ENCODE measurements around the gene HOXB5. TPM values are rescaled to one million over a fixed set of nuclear protein-coding genes. Genes with fewer than 3 reads are reported as not detected.

Gene HOXB5
- total and polyA plus RNA-seq, 10 of the 15 experiments (the other 5 are each of a cell fraction or from before 2014, with no cell fraction given): not detected

DNA sequence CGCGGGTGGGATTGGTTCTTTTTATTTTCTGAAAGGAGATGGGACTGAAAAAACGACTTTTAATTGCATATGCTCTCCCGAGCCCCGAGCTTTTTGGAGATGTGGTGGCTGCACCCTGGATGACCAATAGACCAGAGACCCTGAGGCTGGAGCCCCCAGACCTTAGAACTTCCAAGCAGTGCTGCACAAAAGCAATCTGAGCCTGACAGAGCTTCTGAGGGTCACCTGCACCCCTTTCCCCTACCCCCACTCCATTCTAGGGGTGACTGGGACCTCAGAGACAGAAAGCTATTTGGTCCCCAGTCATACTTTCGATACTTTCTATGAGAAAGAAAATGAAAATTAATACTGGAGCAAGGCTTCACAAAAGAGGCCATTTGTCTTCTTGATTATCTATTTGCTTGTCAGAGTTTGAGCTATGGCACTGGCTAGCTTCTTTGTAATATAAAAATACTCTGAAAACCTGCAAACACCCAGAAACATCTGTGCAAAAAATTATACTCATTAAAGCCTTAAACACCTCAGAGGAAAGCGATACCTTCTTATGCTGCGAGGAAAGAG is 19.0 kb downstream of the HOXB5 start:
- no peak overlapping the region for H3K9ac ChIP-seq (ENCODE audit: control insufficient read depth, insufficient read depth, low read length)
- POLR2A ChIA-PET: interaction anchor here (0.9 kb wide), 1 partner anchor 69 kb away, joined by 3 read pairs; no protein-coding TSS in a partner anchor

DNA sequence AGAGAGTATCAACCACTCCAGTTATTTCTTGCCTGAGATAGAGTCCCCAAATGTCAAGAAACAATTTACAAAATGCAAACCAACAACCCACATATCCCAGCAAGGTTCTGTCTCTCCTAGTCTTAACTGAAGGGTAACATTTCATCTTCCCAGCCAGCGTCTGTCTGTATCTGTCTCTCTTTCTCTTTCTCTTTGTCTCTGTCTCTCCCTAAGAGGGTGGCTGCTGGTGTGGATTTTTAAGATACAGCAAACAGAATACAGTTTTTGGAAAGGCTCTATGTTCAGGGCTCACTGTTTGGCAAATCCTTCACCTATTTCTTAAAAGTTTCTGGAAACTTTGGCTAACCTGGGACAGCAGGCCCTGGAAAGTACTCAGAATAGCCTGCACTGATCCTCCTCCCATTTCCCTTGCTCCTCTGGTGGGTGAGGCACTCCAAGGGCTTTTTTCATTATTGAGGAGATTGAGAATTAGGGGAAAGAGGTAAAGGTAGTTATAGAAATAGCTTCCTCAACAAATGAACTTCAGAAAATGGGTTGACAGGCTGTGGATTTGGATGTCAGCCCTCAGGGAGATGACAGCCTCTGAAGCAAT is 21.7 kb downstream of the HOXB5 start:
- H3K4me3 ChIP-seq: no peak overlapping the region
- no peak for ATAC-seq
- CTCF ChIA-PET: no interaction called here
- peaks cover 9% of the 10 kb centered on the region for H3K4me1 ChIP-seq (ENCODE audit: control insufficient read depth, insufficient read depth, low read length)
- POLR2A ChIA-PET: no interaction called here
- no peaks in the 10 kb centered on the region for H3K36me3 ChIP-seq (ENCODE audit: control insufficient read depth in 2 of 2, insufficient read depth in 2 of 2, low read length in 1 of 2)
- H2AFZ ChIP-seq (ENCODE audit: control insufficient read depth, low read depth, low read length): no peak overlapping the region
- H3K79me2 ChIP-seq (ENCODE audit: control insufficient read depth, insufficient read depth, low read length): no peaks in the 10 kb centered on the region
- in situ Hi-C loops (cut with MboI) (no loop called here), intact Hi-C loops (cut with micrococcal nuclease; ENCODE audit: unreplicated experiment) (no loop called here)
- H3K9ac ChIP-seq (ENCODE audit: control insufficient read depth, insufficient read depth, low read length): no peak overlapping the region
- BruUV-seq (replicated peaks): no TSS peak
- H3K4me2 ChIP-seq (ENCODE audit: control insufficient read depth, insufficient read depth): no peak overlapping the region
- SMC1A ChIA-PET (ENCODE audit: uncharacterized antibody, unreplicated experiment): no interaction called here
- no peaks in the 10 kb centered on the region for H4K20me1 ChIP-seq (ENCODE audit: control insufficient read depth, insufficient read depth)
- no peak for TF ChIP-seq TARDBP (IDR thresholded peaks at IDR 0.05; ENCODE audit: borderline replicate concordance)
- H3K27me3 ChIP-seq (replicated peaks in 1 of 2; ENCODE audit: control insufficient read depth in 2 of 2, insufficient read depth in 2 of 2, low read length in 1 of 2): no peaks in the 10 kb centered on the region
- no peak for DNase-seq (ENCODE audit: low read depth, low spot score)
- RAD21 ChIA-PET (ENCODE audit: unreplicated experiment): no interaction called here
- H3K9me3 ChIP-seq (replicated peaks; ENCODE audit: control insufficient read depth, insufficient read depth, low read length): no peaks in the 10 kb centered on the region
- no peak overlapping the region for H3K27ac ChIP-seq (ENCODE audit: control insufficient read depth, insufficient read depth)
- FAIRE-seq: no peak
- 94% methylated on average over 1 of the region's 1 CpG for WGBS (ENCODE audit: insufficient coverage, insufficient replicate concordance, low lambda C conversion rate, missing lambda C conversion rate)

More for the DNA sequence above, 19.0 kb downstream of the HOXB5 start:
- no peak for DNase-seq (ENCODE audit: low read depth, low spot score)
- SMC1A ChIA-PET (ENCODE audit: uncharacterized antibody, unreplicated experiment): interaction anchor here (1.0 to 1.3 kb wide), 6 partner anchors 9 to 140 kb away, joined by 3 to 7 read pairs (median 4); no protein-coding TSS in a partner anchor
- ATAC-seq: no peak
- Histone ChIP-seq H3K27ac (ENCODE audit: control insufficient read depth, insufficient read depth) (no peak overlapping the region), H3K79me2 (ENCODE audit: control insufficient read depth, insufficient read depth, low read length) (peaks cover 7% of the 10 kb centered on the region), H3K4me2 (ENCODE audit: control insufficient read depth, insufficient read depth) (no peak overlapping the region), H3K9me3 (replicated peaks; ENCODE audit: control insufficient read depth, insufficient read depth, low read length) (no peaks in the 10 kb centered on the region), H4K20me1 (ENCODE audit: control insufficient read depth, insufficient read depth) (no peaks in the 10 kb centered on the region), H2AFZ (ENCODE audit: control insufficient read depth, low read depth, low read length) (no peak overlapping the region), H3K36me3 (ENCODE audit: control insufficient read depth in 2 of 2, insufficient read depth in 2 of 2, low read length in 1 of 2) (no peaks in the 10 kb centered on the region), H3K27me3 (replicated peaks in 1 of 2; ENCODE audit: control insufficient read depth in 2 of 2, insufficient read depth in 2 of 2, low read length in 1 of 2) (no peaks in the 10 kb centered on the region), H3K4me3 (no peak overlapping the region), H3K4me1 (ENCODE audit: control insufficient read depth, insufficient read depth, low read length) (peaks cover 13% of the 10 kb centered on the region)
- TF ChIP-seq JUND (IDR thresholded peaks at IDR 0.05; ENCODE audit: low read depth, low read length): no peak
- TF ChIP-seq RAD21 (IDR thresholded peaks at IDR 0.05; ENCODE audit: insufficient read depth, low read depth, low read length): no peak
- TF ChIP-seq ZNF274 (IDR thresholded peaks at IDR 0.05; ENCODE audit: insufficient read depth, insufficient read length): no peak
- FAIRE-seq: no peak
- CTCF ChIA-PET: interaction anchor here (0.5 kb wide), 1 partner anchor 489 kb away, joined by 3 read pairs; no protein-coding TSS in a partner anchor
- RAD21 ChIA-PET (ENCODE audit: unreplicated experiment): interaction anchor here (1.0 kb wide), 2 partner anchors 27 to 61 kb away, joined by 3 read pairs; no protein-coding TSS in a partner anchor
- intact Hi-C loops (cut with micrococcal nuclease; ENCODE audit: unreplicated experiment): no loop called here
- in situ Hi-C loops (cut with MboI): no loop called here
- BruUV-seq (replicated peaks): no TSS peak
- 57% methylated on average over 8 of the region's 8 CpGs for WGBS (ENCODE audit: insufficient coverage, insufficient replicate concordance, low lambda C conversion rate, missing lambda C conversion rate)

Data from GM12878 (cell line).